Hepatocyte (in vitro differentiated cells): ENCODE data around the gene PRKAG2.

ENCODE experiments used
- CTCF ChIP-seq: fragments of 200-600 bp; sonication (generic); IDR thresholded peaks from 2 replicates; pipeline ENCODE4 v1.5.1; 2016; ENCODE audit warnings: antibody characterized with exemption, mild to moderate bottlenecking; ENCODE audit not compliant: poor library complexity
- EZH2 ChIP-seq: fragments of 200-600 bp; sonication (generic); IDR thresholded peaks from 2 replicates; pipeline ENCODE4 v1.6.1; 2016; ENCODE audit warnings: antibody characterized with exemption, mild to moderate bottlenecking, borderline replicate concordance

GRCh38 chr7:151723321-151723720 lies 153.6 kb downstream of the PRKAG2 start:
- no peak for TF ChIP-seq CTCF
- no peak for TF ChIP-seq EZH2
